ENCODE data around the gene EPOP.

EPOP gene

GRCh38 chr17:38674749-38675615 is at the start of gene EPOP:
EPOP (minus strand) TSS chr17:38674957; CDS start chr17:38674495, 462 bp downstream.
- H3K27ac ChIP-seq = peak within 1 kb of the TSS; percentile 61
- TF ChIP-seq CTCF (IDR thresholded peaks at IDR 0.05) = no peak
- TF ChIP-seq ZFX (IDR thresholded peaks at IDR 0.05; ENCODE audit: borderline replicate concordance) = no peak

- no peak for TF ChIP-seq CTCF (IDR thresholded peaks at IDR 0.05)
- no peak for TF ChIP-seq ZFX (IDR thresholded peaks at IDR 0.05; ENCODE audit: borderline replicate concordance)
- no peak overlapping the region; the same call in 1 of the 2 replicates for H3K27ac ChIP-seq
Measured at GRCh38 chr17:38721802-38722201, 47.0 kb upstream of the EPOP start.

- H3K27ac ChIP-seq = peak overlapping the region; percentile 82; the same call in 1 of the 2 replicates
- TF ChIP-seq CTCF (IDR thresholded peaks at IDR 0.05) (no peak), ZFX (IDR thresholded peaks at IDR 0.05; ENCODE audit: borderline replicate concordance) (no peak)
Measured at GRCh38 chr17:38720941-38721340, 46.2 kb upstream of the EPOP start.

GRCh38 chr17:38719943-38720641 is 45.3 kb upstream of the EPOP start:
- H3K27ac ChIP-seq = peak overlapping the region; percentile 82

GRCh38 chr17:38719289-38719942 is 44.7 kb upstream of the EPOP start:
- H3K27ac ChIP-seq = peak overlapping the region; percentile 82
- TF ChIP-seq CTCF (IDR thresholded peaks at IDR 0.05) = no peak
- TF ChIP-seq ZFX (IDR thresholded peaks at IDR 0.05; ENCODE audit: borderline replicate concordance) = no peak

More at GRCh38 chr17:38719943-38720641, 45.3 kb upstream of the EPOP start:
- TF ChIP-seq ZFX (IDR thresholded peaks at IDR 0.05; ENCODE audit: borderline replicate concordance) (no peak), CTCF (IDR thresholded peaks at IDR 0.05) (no peak)

GRCh38 chr17:38717139-38717745 is 42.5 kb upstream of the EPOP start:
- H3K27ac ChIP-seq = peak overlapping the region; percentile 82
- TF ChIP-seq ZFX (IDR thresholded peaks at IDR 0.05; ENCODE audit: borderline replicate concordance) (no peak), CTCF (IDR thresholded peaks at IDR 0.05) (no peak)
